ENCODE data around the gene SDK2.
A peak's percentile ranks its signal among the peaks of the same experiment; 100 is the strongest.

SDK2 gene

GRCh38 chr17:73669771-73670170 lies 25.5 kb upstream of the SDK2 start:
- DNase-seq (ENCODE audit: low spot score) = no peak
- no peak for TF ChIP-seq CTCF (IDR thresholded peaks at IDR 0.05; ENCODE audit: extremely low read depth, insufficient read depth, missing control alignments)
- in situ Hi-C loops (cut with MboI; ENCODE audit: low pct_unique_long_range_greater_than_20kb, low sequenced_read_pairs, unreplicated experiment) = no loop called here

- no peak for TF ChIP-seq CTCF (IDR thresholded peaks at IDR 0.05; ENCODE audit: extremely low read depth, insufficient read depth, missing control alignments)
- in situ Hi-C loops (cut with MboI; ENCODE audit: low pct_unique_long_range_greater_than_20kb, low sequenced_read_pairs, unreplicated experiment) = no loop called here
- DNase-seq (ENCODE audit: low spot score) = no peak
These were observed 23.1 kb upstream of the SDK2 start for GRCh38 chr17:73667181-73667959.

GRCh38 chr17:73663614-73664013 lies 19.4 kb upstream of the SDK2 start:
- TF ChIP-seq CTCF (IDR thresholded peaks at IDR 0.05; ENCODE audit: extremely low read depth, insufficient read depth, missing control alignments) = no peak
- in situ Hi-C loops (cut with MboI; ENCODE audit: low pct_unique_long_range_greater_than_20kb, low sequenced_read_pairs, unreplicated experiment) = no loop called here
- no peak for DNase-seq (ENCODE audit: low spot score)

- DNase-seq (ENCODE audit: low spot score) = no peak
- no peak for TF ChIP-seq CTCF (IDR thresholded peaks at IDR 0.05; ENCODE audit: extremely low read depth, insufficient read depth, missing control alignments)
- in situ Hi-C loops (cut with MboI; ENCODE audit: low pct_unique_long_range_greater_than_20kb, low sequenced_read_pairs, unreplicated experiment) = no loop called here
These were observed 16.1 kb upstream of the SDK2 start for GRCh38 chr17:73660366-73660765.

- in situ Hi-C loops (cut with MboI; ENCODE audit: low pct_unique_long_range_greater_than_20kb, low sequenced_read_pairs, unreplicated experiment) = no loop called here
- DNase-seq (ENCODE audit: low spot score) = no peak
- TF ChIP-seq CTCF (IDR thresholded peaks at IDR 0.05; ENCODE audit: extremely low read depth, insufficient read depth, missing control alignments) = no peak
These were observed 14.7 kb upstream of the SDK2 start for GRCh38 chr17:73658821-73659515.

- TF ChIP-seq CTCF (IDR thresholded peaks at IDR 0.05; ENCODE audit: extremely low read depth, insufficient read depth, missing control alignments) = peak; percentile 34
- in situ Hi-C loops (cut with MboI; ENCODE audit: low pct_unique_long_range_greater_than_20kb, low sequenced_read_pairs, unreplicated experiment) = no loop called here
- no peak for DNase-seq (ENCODE audit: low spot score)
These were observed 13.3 kb upstream of the SDK2 start for GRCh38 chr17:73657473-73658116.

All from GM13977 (cell line).